GM21723 (cell line): ENCODE measurements around the gene QRFPR.
"Not testable (repeated sequence)": the region's sequence is repeated elsewhere in the genome, so short reads cannot be mapped to it uniquely, and the experiment has no call there.

Source experiments
- ATAC-seq: cut with Tn5 transposase; IDR thresholded peaks from one replicate; pipeline ENCODE4 v1.9.1; 2021; ENCODE audit warnings: mild to moderate bottlenecking, moderate library complexity; ENCODE audit not compliant: unreplicated experiment

Gene QRFPR

GRCh38 chr4:121340247-121340646 is 40.6 kb downstream of the QRFPR start:
- ATAC-seq, result no peak

- ATAC-seq, result no peak
Observed at GRCh38 chr4:121339824-121340223, 41.0 kb downstream of the QRFPR start.

GRCh38 chr4:121339307-121339706 is 41.5 kb downstream of the QRFPR start:
- ATAC-seq, result no peak

- ATAC-seq, result no peak
Observed at GRCh38 chr4:121338518-121338917, 42.3 kb downstream of the QRFPR start.

- ATAC-seq, result no peak
Observed at GRCh38 chr4:121336706-121337105, 44.1 kb downstream of the QRFPR start.

- no peak for ATAC-seq
Observed at GRCh38 chr4:121330180-121330665, 50.6 kb downstream of the QRFPR start.

- ATAC-seq, result no peak
Observed at GRCh38 chr4:121326597-121326996, 54.2 kb downstream of the QRFPR start.

GRCh38 chr4:121324331-121324730 is 56.5 kb downstream of the QRFPR start:
- no peak for ATAC-seq

- no peak for ATAC-seq
Observed at GRCh38 chr4:121321466-121321865, 59.4 kb downstream of the QRFPR start.

- ATAC-seq, result no peak
Observed at GRCh38 chr4:121316091-121316490, 64.7 kb downstream of the QRFPR start.

- ATAC-seq, result not testable (repeated sequence)
Observed at GRCh38 chr4:121313430-121313829, 67.4 kb downstream of the QRFPR start.

GRCh38 chr4:121308828-121309227 is 72.0 kb downstream of the QRFPR start:
- no peak for ATAC-seq

GRCh38 chr4:121308328-121308663 is 72.5 kb downstream of the QRFPR start:
- ATAC-seq, result no peak

- ATAC-seq, result peak; percentile 95
Observed at GRCh38 chr4:121307445-121308327, 73.1 kb downstream of the QRFPR start.

GRCh38 chr4:121306931-121307330 is 73.9 kb downstream of the QRFPR start:
- peak; percentile 44 for ATAC-seq

- no peak for ATAC-seq
Observed at GRCh38 chr4:121304893-121305292, 75.9 kb downstream of the QRFPR start.

- no peak for ATAC-seq
Observed at GRCh38 chr4:121299367-121299766, 81.5 kb downstream of the QRFPR start.

GRCh38 chr4:121283319-121283718 is 97.5 kb downstream of the QRFPR start:
- no peak for ATAC-seq

- ATAC-seq, result no peak
Observed at GRCh38 chr4:121280425-121280824, 100.4 kb downstream of the QRFPR start.

GRCh38 chr4:121278811-121279368 is 101.9 kb downstream of the QRFPR start:
- ATAC-seq, result peak; percentile 78
